HepG2 (cell line): ENCODE data around the gene SRBD1. TPM values are rescaled to one million over a fixed set of nuclear protein-coding genes. Genes with fewer than 3 reads are reported as not detected.

Experiments
- ATF7-NPFF ChIP-seq: sonication (generic); formaldehyde crosslinking; IDR thresholded peaks from 2 replicates; pipeline ENCODE4 v1.8.1; 2023; ENCODE audit warnings: mild to moderate bottlenecking, low read depth, missing genetic modification reagents, moderate library complexity
- FIP1L1 ChIP-seq: fragments of 200-400 bp; formaldehyde crosslinking; IDR thresholded peaks from 2 replicates; pipeline ENCODE4 v1.6.1; 2018; ENCODE audit warnings: low read depth, mild to moderate bottlenecking, low read length, moderate library complexity, borderline replicate concordance; ENCODE audit not compliant: insufficient read depth
- FOXA3 ChIP-seq: IDR thresholded peaks from 2 replicates; pipeline ENCODE4 v1.6.1; 2016; ENCODE audit warnings: missing genetic modification reagents, missing compliant biosample characterization
- IKZF1 ChIP-seq: fragments of 450-650 bp; IDR thresholded peaks from 2 replicates; pipeline ENCODE4 v1.7.1; 2016
- IRF1 ChIP-seq: sonication (generic); formaldehyde crosslinking; IDR thresholded peaks from 2 replicates; pipeline ENCODE4 v1.4.0; 2020; ENCODE audit warnings: low read depth, mild to moderate bottlenecking, missing genetic modification reagents
- IRF2 ChIP-seq: IDR thresholded peaks from 2 replicates; pipeline ENCODE4 v1.6.1; 2018; ENCODE audit warnings: missing genetic modification reagents, missing compliant biosample characterization
- MYPOP ChIP-seq: sonication (generic); formaldehyde crosslinking; IDR thresholded peaks from 2 replicates; pipeline ENCODE4 v1.8.1; 2023; ENCODE audit warnings: mild to moderate bottlenecking, moderate library complexity, missing genetic modification reagents
- NFKB2 ChIP-seq: sonication (generic); formaldehyde crosslinking; IDR thresholded peaks from 2 replicates; pipeline ENCODE4 v1.4.0; 2020; ENCODE audit warnings: missing genetic modification reagents, borderline replicate concordance
- PCBP1 ChIP-seq: fragments of 200-400 bp; formaldehyde crosslinking; IDR thresholded peaks from 2 replicates; pipeline ENCODE4 v1.6.1; 2017; ENCODE audit warnings: mild to moderate bottlenecking, low read depth, low read length, borderline replicate concordance
- SATB2 ChIP-seq: sonication (generic); formaldehyde crosslinking; IDR thresholded peaks from 2 replicates; pipeline ENCODE4 v1.5.0; 2020; ENCODE audit warnings: missing genetic modification reagents
- THRA ChIP-seq: sonication (generic); formaldehyde crosslinking; IDR thresholded peaks from 2 replicates; pipeline ENCODE4 v1.4.0; 2020; ENCODE audit warnings: missing genetic modification reagents, borderline replicate concordance
- ZBTB2 ChIP-seq: sonication (generic); formaldehyde crosslinking; IDR thresholded peaks from 2 replicates; pipeline ENCODE4 v1.8.0; 2022; ENCODE audit warnings: low read depth, missing genetic modification reagents
- ZFP37 ChIP-seq: sonication (generic); formaldehyde crosslinking; IDR thresholded peaks from 2 replicates; pipeline ENCODE4 v1.4.0; 2020; ENCODE audit warnings: missing genetic modification reagents, borderline replicate concordance
- ZNF142 ChIP-seq: sonication (generic); formaldehyde crosslinking; IDR thresholded peaks from 2 replicates; pipeline ENCODE4 v1.4.0; 2020; ENCODE audit warnings: missing genetic modification reagents
- ZNF468 ChIP-seq: sonication (generic); formaldehyde crosslinking; IDR thresholded peaks from 2 replicates; pipeline ENCODE4 v1.8.0; 2022; ENCODE audit warnings: mild to moderate bottlenecking, moderate library complexity, missing genetic modification reagents
- ZNF589 ChIP-seq: sonication (generic); formaldehyde crosslinking; conservative IDR thresholded peaks from 2 replicates; pipeline ENCODE4 v1.8.0; 2022; ENCODE audit warnings: mild to moderate bottlenecking, moderate library complexity, missing genetic modification reagents
- ZNF598 ChIP-seq: sonication (generic); formaldehyde crosslinking; IDR thresholded peaks from 2 replicates; pipeline ENCODE4 v1.5.1; 2020; ENCODE audit warnings: mild to moderate bottlenecking, missing genetic modification reagents, borderline replicate concordance
- polyA plus RNA-seq, 8 experiments: library from polyadenylated mRNA; depleted of rRNA in 3 of 8; stranded (reverse) in 7 of 8; unstranded in 1 of 8; fragments of >200 nt; fragmentation: Illumina TruSeq in 4 of 8; extraction: Trizol in 4 of 8; gene quantifications; 2 replicates each; pipeline versions ENCODE4 v1.2.1 to v1.2.3, GENCODE V29; 2011 to 2016; ENCODE audit warnings: low read depth in 4 of 8, missing spikeins in 1 of 8, mixed read lengths in 1 of 8; ENCODE audit not compliant: insufficient read depth in 1 of 8
- total RNA-seq, 5 experiments: library from RNA; depleted of rRNA; stranded (reverse); fragments of >200 nt; fragmentation: Illumina TruSeq; extraction: Trizol; gene quantifications; 2 replicates each; pipeline ENCODE4 v1.2.3, GENCODE V29; 2016; ENCODE audit warnings: low read depth in 1 of 5

Gene SRBD1
- total and polyA plus RNA-seq, 2 of the 13 experiments (the other 11 are each of a cell fraction or from before 2014, with no cell fraction given) = 3.2 to 23.9 TPM

- no peak; the same call in 1 of the 2 replicates for TF ChIP-seq MYPOP (CRISPR knock-in tag)
- no peak for TF ChIP-seq ZNF468
- peak; percentile 29; the same call in 1 of the 2 replicates for TF ChIP-seq NFKB2
- no peak for TF ChIP-seq ZNF589
- TF ChIP-seq IRF1 (CRISPR knock-in tag) = no peak
- TF ChIP-seq THRA (CRISPR knock-in tag) = no peak
- TF ChIP-seq ZBTB2 (CRISPR knock-in tag) = no peak
- TF ChIP-seq SATB2 = no peak
- no peak for TF ChIP-seq ZFP37 (CRISPR knock-in tag)
- TF ChIP-seq IKZF1 = no peak
- TF ChIP-seq ZNF142 = no peak
- TF ChIP-seq ZNF598 = 0 out of 2 replicates have a peak, but pooled peaks have one; percentile 30
- no peak for TF ChIP-seq PCBP1
- TF ChIP-seq FOXA3 = no peak
- peak; percentile 59; the same call in 1 of the 2 replicates for TF ChIP-seq ATF7-NPFF (CRISPR knock-in tag)
- TF ChIP-seq IRF2 (CRISPR knock-in tag) = 0 out of 2 replicates have a peak, but pooled peaks have one; percentile 32
- no peak for TF ChIP-seq FIP1L1
These were observed 32.8 kb upstream of the SRBD1 start (continued) for GRCh38 chr2:45643543-45644542.
